ENCODE data around the gene CLIC1.
A peak's percentile ranks its signal among the peaks of the same experiment; 100 is the strongest.

Gene CLIC1

DNA sequence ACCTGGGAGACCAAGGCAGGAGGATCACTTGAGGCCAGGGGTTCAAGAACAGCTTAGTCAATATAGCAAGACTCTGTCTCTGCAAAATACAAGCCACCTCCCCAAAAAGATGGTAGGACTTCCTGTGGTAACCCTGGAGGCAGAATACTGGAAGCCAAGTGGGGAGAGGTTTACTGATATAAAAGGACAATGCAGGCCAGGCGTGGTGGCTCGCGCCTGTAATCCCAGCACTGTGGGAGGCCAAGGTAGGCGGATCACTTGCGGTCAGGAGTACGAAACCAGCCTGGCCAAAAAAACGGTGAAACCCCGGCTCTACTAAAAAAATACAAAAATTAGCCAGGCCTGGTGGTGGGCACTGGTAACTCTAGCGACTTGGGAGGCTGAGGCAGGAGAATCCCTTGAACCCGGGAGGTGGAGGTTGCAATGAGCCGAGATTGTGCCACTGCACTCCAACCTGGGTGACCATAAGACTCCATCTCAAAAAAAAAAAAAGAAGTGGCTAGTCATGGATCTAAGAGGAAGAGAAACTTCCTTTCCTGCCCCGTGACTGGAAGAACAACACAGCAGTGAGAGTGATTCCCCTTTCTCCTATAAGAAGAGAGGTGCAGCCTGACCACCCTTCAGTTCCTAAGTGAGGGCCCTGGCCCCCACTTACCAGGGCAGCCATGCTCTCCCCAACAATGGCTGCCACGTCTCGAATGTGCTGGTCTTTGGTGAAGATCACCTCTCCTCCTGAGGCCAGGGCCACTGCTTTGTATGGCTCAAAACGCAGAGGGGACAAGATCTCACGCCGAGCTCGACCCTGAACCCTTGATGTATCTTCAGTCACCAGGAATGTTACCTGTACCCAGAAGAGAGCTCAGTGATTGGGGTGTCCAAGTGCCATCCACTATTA is 32.3 kb upstream of the CLIC1 start:
- DNase-seq, result no peak

DNA sequence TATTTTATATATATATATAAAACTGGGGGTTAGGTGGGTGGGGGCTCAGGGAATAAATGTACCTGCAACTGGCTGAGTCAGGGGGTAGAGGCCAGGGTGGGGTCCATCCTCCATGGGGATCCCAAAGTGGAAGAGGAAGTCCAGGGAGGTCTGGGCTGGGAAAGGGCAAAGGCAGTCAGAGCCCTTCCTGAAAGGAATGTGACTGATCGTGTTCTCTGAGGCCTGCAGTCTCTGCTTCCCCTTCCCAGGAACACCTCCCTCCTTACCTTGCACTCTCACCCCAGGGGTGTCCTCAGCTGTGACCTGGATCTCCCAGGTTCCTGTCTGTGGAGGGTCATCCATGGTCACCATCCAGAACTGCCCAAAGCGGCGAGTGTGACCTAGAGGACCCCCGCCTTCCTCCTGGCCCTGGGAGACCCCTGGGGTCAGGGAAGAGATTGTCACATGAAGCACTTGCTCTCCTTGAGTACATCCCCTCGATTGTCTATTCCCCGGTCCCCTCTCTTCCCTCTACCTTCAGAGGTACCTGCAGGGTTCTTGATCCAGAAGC is 30.8 kb upstream of the CLIC1 start:
- no peak for DNase-seq

DNA sequence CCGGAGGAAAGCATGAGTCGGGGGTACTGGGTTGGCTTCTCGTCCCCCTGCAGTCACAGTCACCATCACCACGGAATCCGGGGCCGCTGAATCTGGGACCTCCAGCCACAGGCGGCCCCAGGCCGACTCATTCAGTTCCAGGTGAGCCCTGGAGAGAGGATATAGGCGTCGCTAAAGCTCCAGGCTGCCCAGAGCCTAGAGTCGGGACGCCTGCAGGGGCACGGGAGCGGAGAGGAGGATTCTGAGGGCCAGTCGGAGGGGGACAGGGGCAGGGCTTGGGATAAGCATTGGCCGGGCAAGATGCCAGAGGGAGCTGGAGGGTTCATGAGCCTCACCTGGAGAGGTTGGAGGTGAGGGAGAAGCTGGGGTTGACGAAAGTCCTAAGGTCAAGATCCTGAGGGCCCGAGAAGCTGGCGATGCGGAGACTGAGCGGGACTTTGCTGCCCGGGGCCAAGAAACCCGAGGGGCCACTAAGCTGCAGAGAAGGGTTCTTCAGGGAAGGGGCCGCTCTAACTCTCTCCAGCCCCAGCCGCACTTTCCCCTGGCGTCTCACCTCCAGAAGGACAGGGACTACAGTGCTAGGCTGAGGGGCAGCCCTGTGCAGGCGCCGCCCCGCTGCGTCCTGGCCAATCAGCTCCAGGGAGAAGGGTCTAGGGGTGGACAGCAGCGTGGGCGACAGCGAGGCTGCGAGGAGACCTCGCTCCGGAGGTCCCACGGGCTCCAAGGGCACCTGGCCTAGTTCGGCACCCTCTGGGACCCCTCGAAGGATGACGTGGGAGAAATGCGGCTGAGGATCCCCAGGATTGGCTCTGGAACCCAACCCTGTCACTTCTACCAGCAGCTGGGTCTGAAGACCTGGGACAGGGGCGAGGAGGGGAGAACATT is 29.8 kb upstream of the CLIC1 start:
- DNase-seq, result no peak

DNA sequence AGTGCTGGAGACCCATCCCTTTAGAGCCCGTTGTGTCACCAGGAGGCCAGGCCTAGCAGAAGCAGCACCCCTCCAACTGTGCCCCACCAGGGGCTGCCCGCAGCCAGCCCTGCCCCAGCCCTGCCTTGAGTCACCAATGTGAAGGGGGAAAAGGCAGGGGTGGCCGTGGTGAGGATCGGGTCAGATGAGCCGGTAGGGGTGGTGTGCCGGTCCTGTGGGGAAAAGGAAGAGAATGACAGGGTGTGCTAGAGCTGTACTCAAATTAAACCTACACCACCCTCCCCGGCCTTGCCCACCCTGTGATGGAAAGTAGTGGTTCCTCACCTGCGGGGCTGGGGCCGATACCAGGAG is 29.2 kb upstream of the CLIC1 start:
- DNase-seq, result no peak

DNA sequence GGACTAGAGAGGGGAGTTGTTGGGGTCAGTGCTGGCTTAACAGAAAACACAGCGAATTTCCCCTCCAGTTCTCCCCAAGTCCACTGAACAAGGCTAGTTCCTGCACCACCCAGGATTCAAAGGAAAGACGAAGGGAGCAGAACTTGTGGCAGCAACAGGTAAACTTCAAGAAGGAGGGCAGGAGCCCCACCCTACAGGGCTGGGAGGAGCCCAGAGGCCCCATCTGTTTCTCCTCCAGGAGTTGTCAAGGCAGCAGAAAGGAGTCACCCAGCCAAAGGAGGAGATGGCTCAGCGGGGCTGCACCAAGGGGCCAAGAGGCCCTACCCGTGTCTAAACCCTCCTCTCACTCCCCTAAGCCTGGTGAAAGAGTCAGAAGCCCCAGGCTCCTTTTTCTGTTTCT is 27.9 kb upstream of the CLIC1 start:
- no peak for DNase-seq

DNA sequence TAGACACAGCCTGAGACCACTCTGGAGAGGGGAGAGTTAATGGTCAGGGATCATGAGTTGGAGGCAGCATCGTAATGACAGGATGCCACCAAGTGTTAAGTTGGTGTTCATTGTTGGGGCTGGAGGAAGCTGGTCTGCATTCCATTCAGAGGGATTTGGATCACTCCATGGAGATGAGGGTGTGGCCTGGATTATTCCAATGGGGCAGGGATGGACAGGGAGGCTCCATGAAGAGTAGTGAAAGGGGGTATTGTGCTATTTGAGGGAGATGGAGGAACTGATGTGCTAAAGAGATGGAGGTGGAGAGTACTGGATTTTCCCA is 27.2 kb upstream of the CLIC1 start:
- no peak for DNase-seq

DNA sequence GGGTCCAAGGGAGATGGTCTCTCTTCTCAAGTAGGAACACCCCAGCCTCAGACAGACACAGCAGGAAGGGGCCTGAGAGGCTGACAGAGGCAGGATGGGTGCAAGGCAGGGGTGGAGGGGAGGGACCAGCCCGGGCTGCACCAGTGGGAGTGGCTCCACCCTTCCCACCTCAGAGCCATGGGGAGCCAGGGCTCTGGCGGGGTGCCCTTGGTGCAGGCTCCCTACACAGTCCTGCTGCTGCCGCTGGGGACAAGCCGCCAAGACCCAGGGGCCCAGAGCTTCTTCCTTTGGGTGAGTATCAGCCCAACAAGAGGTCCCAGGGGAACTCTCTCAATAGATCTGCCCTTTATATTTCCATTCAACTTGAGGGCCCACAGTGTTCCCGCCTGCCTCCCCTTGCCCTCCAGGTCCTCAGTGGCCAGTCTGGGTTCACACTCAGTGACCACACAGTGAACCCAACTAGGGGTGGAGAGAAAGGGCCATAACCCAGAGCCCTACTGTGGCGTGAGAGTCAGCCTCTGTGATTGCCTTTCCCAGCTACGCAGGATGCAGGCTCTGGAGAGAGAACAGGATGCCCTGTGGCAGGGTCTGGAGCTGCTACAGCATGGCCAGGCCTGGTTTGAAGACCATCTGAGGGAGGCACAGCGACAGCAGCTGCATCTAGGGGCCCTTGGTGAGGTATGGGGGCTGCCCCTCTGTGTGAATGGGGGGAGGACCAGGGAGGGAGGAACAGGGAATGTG is 26.7 kb upstream of the CLIC1 start:
- DNase-seq, result no peak

DNA sequence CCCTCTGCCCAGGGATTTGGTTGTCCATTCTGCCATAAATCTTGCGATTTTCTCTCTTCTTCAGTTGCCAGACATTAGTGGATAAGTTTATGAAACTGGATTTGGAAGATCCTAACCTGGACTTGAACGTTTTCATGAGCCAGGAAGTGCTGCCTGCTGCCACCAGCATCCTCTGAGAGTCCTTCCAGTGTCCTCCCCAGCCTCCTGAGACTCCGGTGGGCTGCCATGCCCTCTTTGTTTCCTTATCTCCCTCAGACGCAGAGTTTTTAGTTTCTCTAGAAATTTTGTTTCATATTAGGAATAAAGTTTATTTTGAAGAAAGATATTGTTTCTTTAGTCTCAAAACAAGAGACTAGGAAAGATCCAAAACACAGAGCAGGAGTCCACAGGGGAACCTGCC is 26.0 kb upstream of the CLIC1 start, which contains the start of gene SAPCD1:
Gene SAPCD1 (plus strand): TSS at position 301 of the 400 bp plus-strand sequence. CDS start 399 bp downstream, outside the sequence.
- no peak for DNase-seq

DNA sequence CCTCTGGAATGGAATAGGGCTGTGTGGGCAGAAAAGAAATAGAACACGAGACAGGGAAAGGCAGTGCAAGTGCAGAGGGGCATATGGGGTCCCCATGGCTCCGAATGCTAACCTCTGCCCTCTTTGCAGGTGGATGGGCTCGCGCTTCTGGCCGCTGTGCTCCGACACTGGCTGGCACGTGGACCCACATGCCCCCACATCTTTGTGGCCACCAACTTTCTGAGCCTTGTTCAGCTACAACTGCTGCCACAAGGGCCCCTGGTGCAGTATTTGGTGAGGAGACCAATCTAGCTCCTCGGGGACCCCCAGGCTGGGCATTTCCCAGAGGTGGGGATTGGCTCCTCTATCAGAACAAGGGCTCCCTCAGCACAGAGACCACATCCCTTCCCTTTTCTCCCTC is 25.0 kb upstream of the CLIC1 start:
- no peak for DNase-seq

DNA sequence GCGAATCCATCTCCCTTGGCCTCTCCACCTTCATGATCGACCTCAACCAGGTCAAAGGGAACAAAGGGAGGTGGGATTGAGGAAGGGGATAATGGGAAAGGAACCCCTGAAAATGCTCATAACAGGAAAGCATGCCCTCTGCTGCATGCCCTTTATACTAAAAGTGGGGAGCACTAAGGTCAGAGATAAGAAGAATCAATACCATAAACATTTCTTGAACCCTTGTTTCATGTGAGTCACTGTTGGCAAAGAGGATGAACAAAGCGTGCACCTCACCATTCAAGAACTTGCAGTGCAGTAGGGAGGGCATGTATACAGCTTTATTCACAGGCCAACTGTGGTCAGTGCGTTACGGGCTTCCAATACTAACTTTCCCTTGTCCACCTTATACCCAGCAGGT is 24.5 kb upstream of the CLIC1 start:
- DNase-seq, result no peak

DNA sequence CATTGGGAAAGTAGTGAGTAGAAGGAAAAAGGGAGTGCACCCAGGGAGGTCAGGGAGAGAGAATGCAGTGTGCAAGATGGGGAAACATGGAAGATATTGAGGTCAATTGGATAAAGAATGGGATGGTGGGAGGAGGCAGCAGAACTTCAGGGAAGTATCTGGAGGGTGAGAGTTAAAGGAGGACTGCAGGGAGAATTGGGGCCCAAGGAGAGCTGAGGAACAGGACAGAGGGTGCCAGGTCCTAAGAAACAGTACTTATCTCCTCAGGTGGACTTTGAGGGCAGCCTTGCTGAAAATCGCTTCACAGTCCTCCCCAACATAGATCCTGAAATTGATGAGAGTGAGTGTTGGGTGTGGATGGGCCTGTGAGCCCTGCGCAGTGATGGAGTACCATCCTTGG is 22.0 kb upstream of the CLIC1 start:
- DNase-seq, result no peak

DNA sequence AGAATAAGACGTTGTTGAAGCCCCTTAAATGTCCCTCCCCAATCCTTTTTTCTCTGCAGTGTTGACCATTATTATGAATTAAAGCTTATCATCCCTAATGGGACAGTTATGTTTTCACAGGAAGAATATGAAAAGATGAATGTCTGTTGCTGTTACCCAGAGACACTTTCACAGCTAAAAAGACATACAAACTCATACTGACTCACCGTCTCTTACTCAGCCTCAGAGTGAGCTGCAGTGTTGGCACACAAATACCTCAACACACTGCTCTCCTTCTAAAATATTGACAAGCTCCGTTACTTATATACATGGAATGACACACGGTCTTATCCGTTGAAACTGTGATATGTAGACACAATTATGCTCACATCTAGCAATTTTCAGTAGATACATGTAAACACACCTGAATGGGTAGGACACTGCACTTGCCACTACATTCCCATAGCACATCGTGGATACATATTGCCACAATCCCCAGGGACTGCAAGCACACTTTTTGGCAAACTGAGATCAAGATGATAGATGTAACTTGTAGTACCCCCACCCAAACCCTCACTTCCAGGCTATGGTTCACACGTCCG is 16.5 kb upstream of the CLIC1 start:
- DNase-seq, result no peak

DNA sequence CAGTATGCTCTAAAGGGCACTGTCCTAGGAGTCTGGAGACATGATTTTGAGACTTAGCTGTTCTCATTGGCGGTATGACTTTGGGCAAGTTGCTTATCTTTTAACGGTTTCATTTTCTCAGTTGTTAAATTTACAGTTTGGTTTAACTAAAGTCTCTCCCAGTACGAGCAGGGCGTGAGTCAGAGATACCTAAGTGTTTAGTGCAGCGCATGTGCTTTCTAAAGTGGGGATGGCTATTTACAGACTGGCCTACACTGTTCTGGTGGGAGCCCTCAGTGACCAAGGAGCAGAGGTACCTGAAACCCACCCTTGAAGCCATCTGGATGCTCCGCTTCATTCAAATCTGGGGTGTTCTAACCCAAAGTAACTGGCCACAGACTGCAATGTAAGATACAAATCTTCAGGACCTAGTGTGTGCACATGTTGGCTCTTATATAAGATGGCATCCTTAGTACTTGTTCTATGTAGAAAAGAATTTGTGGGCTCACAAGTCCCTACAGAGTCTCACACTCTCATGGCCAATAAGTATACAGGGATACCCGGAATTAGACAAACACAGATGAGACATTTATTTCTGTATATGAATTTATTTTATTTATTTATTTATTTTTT is 14.2 kb upstream of the CLIC1 start:
- DNase-seq, result no peak

DNA sequence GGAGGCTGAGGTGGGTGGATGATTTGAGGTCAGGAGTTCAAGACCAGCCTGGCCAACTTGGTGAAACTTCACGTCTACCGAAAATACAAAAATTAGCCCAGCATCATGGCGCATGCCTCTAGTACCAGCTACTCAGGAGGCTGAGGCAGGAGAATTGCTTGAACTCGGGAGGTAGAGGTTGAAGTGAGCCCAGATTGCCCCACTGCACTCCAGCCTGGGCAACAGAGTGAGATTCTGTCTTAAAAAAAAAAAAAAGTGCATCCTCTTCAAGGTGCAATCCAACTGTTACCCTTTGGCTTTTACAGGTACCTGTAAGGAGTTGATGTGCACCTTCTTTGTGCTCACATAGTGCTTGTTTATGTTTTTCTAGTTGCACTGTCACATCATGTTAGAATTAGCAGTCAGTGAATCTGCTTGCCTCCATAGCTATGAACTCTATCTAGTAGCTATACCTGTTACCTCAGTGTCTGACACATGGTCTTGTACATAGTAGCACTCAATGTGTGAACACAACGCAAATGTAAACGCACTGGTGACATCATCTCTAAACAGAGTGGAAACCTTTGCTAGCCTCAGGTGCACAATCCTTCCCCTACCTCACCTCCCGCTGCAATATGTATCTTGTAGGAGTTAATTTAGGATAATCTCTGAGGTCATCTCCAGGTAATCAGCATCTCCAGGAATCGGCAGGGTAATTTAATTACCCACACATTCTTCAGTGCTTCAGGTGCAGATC is 13.1 kb upstream of the CLIC1 start:
- no peak for DNase-seq

DNA sequence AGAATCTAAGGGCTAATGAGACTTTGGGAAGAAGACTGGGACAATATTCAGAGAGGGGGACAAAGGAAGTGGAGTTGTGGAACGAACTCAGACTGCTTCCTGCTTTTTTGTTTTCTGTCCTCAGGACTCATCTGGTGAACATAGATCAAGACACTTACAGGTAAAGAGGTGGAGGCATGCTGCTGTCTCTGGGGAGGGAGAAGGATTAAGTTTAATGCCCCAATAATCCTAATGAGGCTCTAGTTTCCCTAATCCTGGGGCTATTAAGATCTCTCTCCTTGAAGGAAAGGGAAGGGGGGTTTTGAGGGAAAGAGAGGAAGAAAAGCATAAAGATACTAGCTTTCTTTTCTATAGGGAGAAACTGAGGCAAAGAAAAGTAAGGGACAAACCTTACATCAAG is 8.1 kb upstream of the CLIC1 start:
- DNase-seq, result no peak

DNA sequence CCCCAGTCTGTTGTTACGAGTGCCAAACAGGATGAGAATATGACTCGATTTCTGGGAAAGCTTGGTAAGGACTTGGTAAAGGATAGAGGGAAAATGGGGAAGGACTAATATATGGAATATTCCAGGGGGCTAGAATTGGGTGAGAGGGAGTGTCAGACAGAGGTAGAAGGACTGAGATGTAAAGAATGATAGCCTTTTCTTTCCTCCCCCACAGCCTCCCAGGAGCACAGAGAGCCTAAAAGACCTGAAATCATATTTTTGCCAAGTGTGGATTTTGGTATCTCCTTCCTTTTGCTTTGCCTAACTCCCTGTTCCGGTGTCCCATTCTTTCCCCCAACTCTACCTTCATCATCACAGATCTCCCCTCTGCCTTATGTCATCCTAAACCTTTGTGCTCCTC is 6.6 kb upstream of the CLIC1 start:
- no peak for DNase-seq

DNA sequence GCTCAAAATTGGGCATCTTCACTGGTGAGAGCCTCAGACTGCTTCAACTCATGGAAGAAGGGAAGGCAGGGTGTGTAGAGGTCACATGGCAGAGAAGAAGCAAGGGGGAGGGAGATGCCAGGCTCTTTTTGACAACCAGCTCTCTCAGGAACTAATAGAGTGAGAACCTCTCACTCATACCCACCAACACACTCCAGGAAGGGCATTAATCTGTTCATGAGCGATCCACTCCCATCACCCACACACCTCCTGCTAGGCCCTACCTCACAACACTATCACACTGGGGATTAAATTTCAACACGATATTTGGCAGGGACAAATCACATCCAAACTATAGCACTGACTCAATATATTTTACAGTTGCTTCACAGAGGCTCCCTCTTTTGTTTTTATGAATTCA is 5.5 kb upstream of the CLIC1 start:
- DNase-seq, result no peak

DNA sequence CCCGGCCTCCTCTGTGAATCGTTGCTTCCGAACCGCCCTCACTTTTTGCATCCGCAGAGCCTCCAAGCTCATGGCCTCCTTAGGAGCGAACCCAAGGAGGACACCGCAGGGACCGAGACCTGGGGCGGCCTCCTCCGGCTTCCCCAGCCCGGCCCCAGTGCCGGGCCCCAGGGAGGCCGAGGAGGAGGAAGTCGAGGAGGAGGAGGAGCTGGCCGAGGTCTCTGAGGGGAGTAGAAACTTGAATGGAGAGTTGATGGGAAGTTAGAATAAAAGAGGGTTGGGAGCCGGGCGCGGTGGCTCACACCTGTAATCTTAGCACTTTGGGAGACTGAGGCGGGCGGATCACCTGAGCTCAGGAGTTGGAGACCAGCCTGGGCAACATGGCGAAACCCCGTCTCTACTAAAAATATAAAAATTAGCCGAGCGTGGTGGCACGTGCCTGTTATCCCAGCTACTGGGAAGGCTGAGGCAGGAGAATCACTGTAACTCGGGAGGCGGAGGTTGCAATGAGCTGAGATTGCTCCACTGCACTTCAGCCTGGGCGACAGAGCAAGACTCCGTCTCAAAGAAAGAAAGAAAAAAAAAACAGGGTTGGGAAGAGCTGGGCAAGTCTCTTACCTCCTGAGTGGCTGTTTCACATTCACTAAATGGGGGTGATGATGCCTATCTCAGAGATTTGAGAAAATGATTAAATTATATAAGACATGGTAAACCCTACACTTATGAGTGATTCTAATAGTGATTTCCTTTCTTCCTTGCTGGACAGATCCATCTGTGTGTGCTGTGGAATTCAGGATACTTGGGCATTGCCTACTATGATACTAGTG is 4.3 kb upstream of the CLIC1 start:
- DNase-seq, result no peak

DNA sequence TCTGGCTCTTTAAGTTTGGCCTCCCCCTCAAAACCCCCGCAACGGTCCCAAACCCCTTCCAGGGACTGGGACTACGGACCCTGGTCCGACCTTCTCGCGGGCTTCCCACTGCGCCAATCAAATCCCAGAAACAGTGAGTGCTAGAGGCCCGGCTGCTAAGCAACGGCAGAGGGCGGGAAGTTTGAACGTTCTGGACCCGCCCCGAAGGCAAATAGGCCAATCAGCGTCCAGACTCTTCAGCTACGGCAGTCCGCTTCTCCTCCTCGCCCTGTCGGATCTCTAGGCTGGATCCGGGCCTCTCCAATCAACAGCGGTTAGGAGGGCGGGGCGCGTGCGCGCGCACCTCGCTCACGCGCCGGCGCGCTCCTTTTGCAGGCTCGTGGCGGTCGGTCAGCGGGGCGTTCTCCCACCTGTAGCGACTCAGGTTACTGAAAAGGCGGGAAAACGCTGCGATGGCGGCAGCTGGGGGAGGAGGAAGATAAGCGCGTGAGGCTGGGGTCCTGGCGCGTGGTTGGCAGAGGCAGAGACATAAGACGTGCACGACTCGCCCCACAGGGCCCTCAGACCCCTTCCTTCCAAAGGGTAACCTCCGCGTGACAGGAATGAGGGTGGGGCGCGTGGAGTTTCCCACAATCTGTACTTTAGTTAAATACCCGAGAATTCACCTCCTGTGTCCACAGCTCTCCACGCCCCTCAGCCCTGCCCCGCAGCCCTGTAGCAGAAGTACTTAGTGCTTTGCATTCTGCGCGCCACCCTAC is 3.5 kb upstream of the CLIC1 start, which contains the start of gene MSH5:
Gene MSH5 (plus strand): TSS at position 367 of the 758 bp plus-strand sequence. CDS start 462 bp downstream, outside the sequence.
- DNase-seq, result peak; percentile 91

Data from effector CD4-positive, alpha-beta T cell (primary cell).